H9 (cell line): ENCODE results near the gene TRIM40. TPM values are rescaled to one million over a fixed set of nuclear protein-coding genes. Genes with fewer than 3 reads are reported as not detected.

Experiments used
- DNase-seq: peaks from one replicate; pipeline ENCODE4 v3.0.0-alpha.2; 2017
- H2AFZ ChIP-seq: one replicate; pipeline ENCODE4 v1.6.1; 2013; ENCODE audit warnings: mild to moderate bottlenecking, low read length, control low read depth, moderate library complexity
- H2AK5ac ChIP-seq: 2 replicates; pipeline ENCODE4 v1.6.1; 2013; ENCODE audit warnings: low read length, control low read depth, mixed read lengths; ENCODE audit not compliant: insufficient read length
- H2BK120ac ChIP-seq: one replicate; pipeline ENCODE4 v1.6.1; 2013; ENCODE audit warnings: low read depth, mild to moderate bottlenecking, low read length, control low read depth, inconsistent platforms; ENCODE audit not compliant: poor library complexity, severe bottlenecking
- H2BK12ac ChIP-seq: 2 replicates; pipeline ENCODE4 v1.6.1; 2013; ENCODE audit warnings: low read length, control low read depth, mixed read lengths, low read depth; ENCODE audit not compliant: insufficient read length
- H2BK15ac ChIP-seq: 2 replicates; pipeline ENCODE4 v1.6.1; 2013; ENCODE audit warnings: low read depth, low read length, control low read depth
- H2BK20ac ChIP-seq: one replicate; pipeline ENCODE4 v1.6.1; 2013; ENCODE audit warnings: low read depth, mild to moderate bottlenecking, low read length, control low read depth, inconsistent platforms; ENCODE audit not compliant: poor library complexity, severe bottlenecking
- H2BK5ac ChIP-seq: 2 replicates; pipeline ENCODE4 v1.6.1; 2013; ENCODE audit warnings: low read length, control low read depth, mixed read lengths; ENCODE audit not compliant: insufficient read length
- H3K14ac ChIP-seq: 2 replicates; pipeline ENCODE4 v1.6.1; 2013; ENCODE audit warnings: low read length, control low read depth; ENCODE audit not compliant: insufficient read depth
- H3K18ac ChIP-seq: 2 replicates; pipeline ENCODE4 v1.6.1; 2013; ENCODE audit warnings: low read depth, mild to moderate bottlenecking, mixed read lengths, low read length, control low read depth; ENCODE audit not compliant: insufficient read length
- H3K23ac ChIP-seq: 2 replicates; pipeline ENCODE4 v1.6.1; 2013; ENCODE audit warnings: low read length, control low read depth, mixed read lengths, low read depth; ENCODE audit not compliant: insufficient read length
- H3K23me2 ChIP-seq: 2 replicates; pipeline ENCODE4 v1.6.1; 2013; ENCODE audit warnings: low read depth, mild to moderate bottlenecking, mixed read lengths, low read length, control low read depth; ENCODE audit not compliant: insufficient read length, poor library complexity, severe bottlenecking
- H3K27ac ChIP-seq: 2 replicates; pipeline ENCODE4 v1.5.1; 2013; ENCODE audit warnings: low read length, control low read depth, mixed read lengths, low read depth; ENCODE audit not compliant: insufficient read length
- H3K27me3 ChIP-seq: 2 replicates; pipeline ENCODE4 v1.6.1; 2013; ENCODE audit warnings: low read length, control low read depth, inconsistent platforms; ENCODE audit not compliant: insufficient read depth
- H3K4ac ChIP-seq: 2 replicates; pipeline ENCODE4 v1.6.1; 2013; ENCODE audit warnings: low read depth, mild to moderate bottlenecking, control low read depth, inconsistent platforms, low read length, moderate library complexity
- H3K4me1 ChIP-seq: 2 replicates; pipeline ENCODE4 v1.6.1; 2013; ENCODE audit warnings: low read length, control low read depth, inconsistent platforms; ENCODE audit not compliant: insufficient read depth
- H3K4me2 ChIP-seq: 2 replicates; pipeline ENCODE4 v1.6.1; 2013; ENCODE audit warnings: low read length, control low read depth, mixed read lengths; ENCODE audit not compliant: insufficient read length, insufficient read depth
- H3K56ac ChIP-seq: 2 replicates; pipeline ENCODE4 v1.6.1; 2013; ENCODE audit warnings: low read depth, mild to moderate bottlenecking, mixed read lengths, low read length, control low read depth; ENCODE audit not compliant: insufficient read length
- H3K79me1 ChIP-seq: 2 replicates; pipeline ENCODE4 v1.6.1; 2013; ENCODE audit warnings: low read depth, mild to moderate bottlenecking, moderate library complexity, low read length, control low read depth, inconsistent platforms; ENCODE audit not compliant: insufficient read depth, poor library complexity, severe bottlenecking
- H3K79me2 ChIP-seq: 2 replicates; pipeline ENCODE4 v1.6.1; 2013; ENCODE audit warnings: low read length, control low read depth, inconsistent platforms; ENCODE audit not compliant: insufficient read depth
- H3K9ac ChIP-seq: 2 replicates; pipeline ENCODE4 v1.6.1; 2013; ENCODE audit warnings: low read length, control low read depth, mixed read lengths; ENCODE audit not compliant: insufficient read length; ENCODE audit errors: extremely low read depth
- H3K9me3 ChIP-seq: one replicate; pipeline ENCODE4 v1.6.1; 2013; ENCODE audit warnings: low read depth, low read length, inconsistent platforms; ENCODE audit not compliant: control insufficient read depth
- H3T11ph ChIP-seq: one replicate; pipeline ENCODE4 v1.6.1; 2013; ENCODE audit warnings: mild to moderate bottlenecking, low read length, control low read depth, inconsistent platforms
- H4K20me1 ChIP-seq: one replicate; pipeline ENCODE4 v1.6.1; 2013; ENCODE audit not compliant: control insufficient read depth, insufficient read length, insufficient read depth
- H4K5ac ChIP-seq: 2 replicates; pipeline ENCODE4 v1.6.1; 2013; ENCODE audit warnings: low read depth, mild to moderate bottlenecking, mixed read lengths, low read length, control low read depth; ENCODE audit not compliant: insufficient read length
- H4K8ac ChIP-seq: replicated peaks from 2 replicates; pipeline ENCODE4 v1.6.1; 2013; ENCODE audit warnings: low read length, control low read depth, mixed read lengths, low read depth; ENCODE audit not compliant: insufficient read length
- H4K91ac ChIP-seq: 2 replicates; pipeline ENCODE4 v1.6.1; 2013; ENCODE audit warnings: low read depth, mild to moderate bottlenecking, moderate library complexity, mixed read lengths, low read length, control low read depth; ENCODE audit not compliant: insufficient read length
- H3K27ac Mint-ChIP-seq, 3 experiments: 2 replicates in 2 of 3; 3 replicates in 1 of 3; pipeline ENCODE4 v1.8.0; 2020 to 2021; ENCODE audit warnings: mixed read lengths in 3 of 3, mild to moderate bottlenecking in 1 of 3, moderate library complexity in 1 of 3
- H3K27me3 Mint-ChIP-seq: 2 replicates; pipeline ENCODE4 v1.8.0; 2021; ENCODE audit warnings: low read depth, mild to moderate bottlenecking, moderate library complexity, mixed read lengths
- H3K36me3 Mint-ChIP-seq, 3 experiments: 2 replicates in 2 of 3; 3 replicates in 1 of 3; pipeline ENCODE4 v1.8.0; 2020 to 2021; ENCODE audit warnings: low read depth in 3 of 3, mixed read lengths in 3 of 3; ENCODE audit not compliant: insufficient read depth in 1 of 3
- H3K4me1 Mint-ChIP-seq, 2 experiments: 2 replicates each; pipeline ENCODE4 v1.8.0; 2020; ENCODE audit warnings: mixed read lengths in 2 of 2
- H3K4me3 Mint-ChIP-seq, 2 experiments: 2 replicates in 1 of 2; 3 replicates in 1 of 2; pipeline ENCODE4 v1.8.0; 2020 to 2021; ENCODE audit warnings: mild to moderate bottlenecking in 2 of 2, mixed read lengths in 2 of 2, moderate library complexity in 1 of 2
- H3K9me3 Mint-ChIP-seq, 2 experiments: 2 replicates in 1 of 2; 3 replicates in 1 of 2; pipeline ENCODE4 v1.8.0; 2020; ENCODE audit warnings: mild to moderate bottlenecking in 2 of 2, mixed read lengths in 2 of 2, moderate library complexity in 1 of 2
- WGBS: extraction: QIAGEN DNeasy Blood & Tissue Kit; methylation state at CpG from one replicate; pipeline ENCODE4 v1.1.7; 2013; ENCODE audit warnings: missing lambda C conversion rate, low lambda C conversion rate, mixed read lengths; ENCODE audit not compliant: insufficient read length; ENCODE audit errors: extremely low coverage; 5-methylcytosine and 5-hydroxymethylcytosine counted together
- total RNA-seq: library from RNA; stranded (reverse); gene quantifications from 2 replicates; pipeline ENCODE4 v1.2.1, GENCODE V29; 2021
- TF ChIP-seq, protein P1 (sequence below): fragments of 200-600 bp; sonication (generic); conservative IDR thresholded peaks from 3 replicates; pipeline ENCODE4 v1.8.0; 2021; ENCODE audit warnings: antibody characterized with exemption, mild to moderate bottlenecking

The TRIM40 gene
- total RNA-seq, 1 experiment from 2014 or later = not detected

DNA sequence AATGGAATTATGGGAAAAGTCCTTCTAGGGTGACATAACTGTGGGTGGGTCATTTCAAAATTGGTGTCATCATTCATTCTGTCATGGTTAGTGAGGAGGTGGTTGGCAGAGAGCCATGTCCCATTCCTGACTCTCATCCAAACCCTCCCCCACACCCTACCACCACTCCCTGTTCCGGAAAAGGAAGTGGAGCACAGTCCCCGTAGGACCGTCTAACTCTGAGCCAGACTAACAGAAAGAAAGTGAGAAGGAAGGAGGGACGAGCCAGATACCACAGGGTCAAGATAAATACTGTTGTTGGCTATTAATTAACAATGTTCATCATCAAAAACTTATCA is 20.3 kb downstream of the TRIM40 start:
- Histone ChIP-seq H3K9ac (no peak overlapping the region), H2BK120ac (no peak overlapping the region), H4K8ac (no peak overlapping the region), H3K14ac (no peak overlapping the region), H3K79me1 (no peaks in the 10 kb centered on the region), H2BK20ac (no peak overlapping the region), H3K56ac (no peak overlapping the region), H2AK5ac (no peak overlapping the region), H3K18ac (no peak overlapping the region), H3K4me2 (no peak overlapping the region), H2BK15ac (no peak overlapping the region), H4K5ac (no peak overlapping the region), H3T11ph (no peak overlapping the region), H3K4me1 (no peaks in the 10 kb centered on the region), H2AFZ (no peak overlapping the region), H3K27me3 (no peaks in the 10 kb centered on the region), H3K23ac (no peak overlapping the region), H3K9me3 (no peaks in the 10 kb centered on the region), H3K79me2 (no peaks in the 10 kb centered on the region), H4K20me1 (no peaks in the 10 kb centered on the region), H4K91ac (no peak overlapping the region), H2BK5ac (no peak overlapping the region), H3K4ac (no peak overlapping the region), H3K23me2 (no peaks in the 10 kb centered on the region), H2BK12ac (no peak overlapping the region), H3K27ac (no peak overlapping the region)
- Mint-ChIP-seq H3K27me3 (peaks cover 70% of the 10 kb centered on the region), H3K27ac (no peak overlapping the region), H3K4me1 (peaks cover 2% of the 10 kb centered on the region in 2 experiments; a peak in 1 of 4 replicates), H3K9me3 (no peaks in the 10 kb centered on the region), H3K4me3 (no peak overlapping the region), H3K36me3 (no peaks in the 10 kb centered on the region)
- DNase-seq = no peak
- TF ChIP-seq, protein P1, sequence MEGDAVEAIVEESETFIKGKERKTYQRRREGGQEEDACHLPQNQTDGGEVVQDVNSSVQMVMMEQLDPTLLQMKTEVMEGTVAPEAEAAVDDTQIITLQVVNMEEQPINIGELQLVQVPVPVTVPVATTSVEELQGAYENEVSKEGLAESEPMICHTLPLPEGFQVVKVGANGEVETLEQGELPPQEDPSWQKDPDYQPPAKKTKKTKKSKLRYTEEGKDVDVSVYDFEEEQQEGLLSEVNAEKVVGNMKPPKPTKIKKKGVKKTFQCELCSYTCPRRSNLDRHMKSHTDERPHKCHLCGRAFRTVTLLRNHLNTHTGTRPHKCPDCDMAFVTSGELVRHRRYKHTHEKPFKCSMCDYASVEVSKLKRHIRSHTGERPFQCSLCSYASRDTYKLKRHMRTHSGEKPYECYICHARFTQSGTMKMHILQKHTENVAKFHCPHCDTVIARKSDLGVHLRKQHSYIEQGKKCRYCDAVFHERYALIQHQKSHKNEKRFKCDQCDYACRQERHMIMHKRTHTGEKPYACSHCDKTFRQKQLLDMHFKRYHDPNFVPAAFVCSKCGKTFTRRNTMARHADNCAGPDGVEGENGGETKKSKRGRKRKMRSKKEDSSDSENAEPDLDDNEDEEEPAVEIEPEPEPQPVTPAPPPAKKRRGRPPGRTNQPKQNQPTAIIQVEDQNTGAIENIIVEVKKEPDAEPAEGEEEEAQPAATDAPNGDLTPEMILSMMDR = no peak
- no CpG with 5 or more reads among the region's 4 CpGs for whole genome bisulfite sequencing
